HG02759 (cell line): ENCODE measurements around the gene RNF167.
"Not testable (repeated sequence)": the region's sequence is repeated elsewhere in the genome, so short reads cannot be mapped to it uniquely, and the experiment has no call there.

ENCODE experiments used
- ATAC-seq: cut with Tn5 transposase; IDR thresholded peaks from one replicate; pipeline ENCODE4 v1.9.1; 2021; ENCODE audit warnings: mild to moderate bottlenecking, moderate library complexity; ENCODE audit not compliant: unreplicated experiment

Gene RNF167

GRCh38 chr17:4901648-4902344, 38.3 kb upstream of the RNF167 start:
- ATAC-seq: no peak

GRCh38 chr17:4902540-4902939, 37.5 kb upstream of the RNF167 start:
- no peak for ATAC-seq

GRCh38 chr17:4903051-4903818, 36.8 kb upstream of the RNF167 start, which contains the start of gene CHRNE:
TSS of gene CHRNE (minus strand) at chr17:4903098. CDS start at chr17:4903063, 35 bp downstream.
- ATAC-seq: peak; percentile 41

GRCh38 chr17:4906642-4907041, 33.4 kb upstream of the RNF167 start:
- ATAC-seq: not testable (repeated sequence)

DNA sequence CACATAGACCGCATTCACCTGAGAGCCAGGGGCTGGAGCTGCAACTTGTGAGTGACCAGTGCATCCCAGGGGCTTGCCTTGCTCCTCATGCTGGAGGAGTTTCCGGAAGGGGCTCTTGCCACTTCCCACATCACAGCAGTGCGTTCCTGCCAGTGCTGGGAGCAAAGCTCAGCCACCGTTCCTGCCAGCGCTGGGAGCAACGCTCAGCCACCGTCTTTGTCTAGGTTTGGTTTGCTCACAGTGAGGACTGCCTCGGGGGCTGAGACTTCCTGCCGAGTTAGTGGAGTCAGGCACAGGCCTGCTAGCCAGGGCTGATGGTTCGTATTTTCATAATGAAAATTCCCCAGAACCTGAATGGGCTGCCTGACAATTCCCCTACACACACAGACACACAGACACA, 31.8 kb upstream of the RNF167 start:
- no peak for ATAC-seq

DNA sequence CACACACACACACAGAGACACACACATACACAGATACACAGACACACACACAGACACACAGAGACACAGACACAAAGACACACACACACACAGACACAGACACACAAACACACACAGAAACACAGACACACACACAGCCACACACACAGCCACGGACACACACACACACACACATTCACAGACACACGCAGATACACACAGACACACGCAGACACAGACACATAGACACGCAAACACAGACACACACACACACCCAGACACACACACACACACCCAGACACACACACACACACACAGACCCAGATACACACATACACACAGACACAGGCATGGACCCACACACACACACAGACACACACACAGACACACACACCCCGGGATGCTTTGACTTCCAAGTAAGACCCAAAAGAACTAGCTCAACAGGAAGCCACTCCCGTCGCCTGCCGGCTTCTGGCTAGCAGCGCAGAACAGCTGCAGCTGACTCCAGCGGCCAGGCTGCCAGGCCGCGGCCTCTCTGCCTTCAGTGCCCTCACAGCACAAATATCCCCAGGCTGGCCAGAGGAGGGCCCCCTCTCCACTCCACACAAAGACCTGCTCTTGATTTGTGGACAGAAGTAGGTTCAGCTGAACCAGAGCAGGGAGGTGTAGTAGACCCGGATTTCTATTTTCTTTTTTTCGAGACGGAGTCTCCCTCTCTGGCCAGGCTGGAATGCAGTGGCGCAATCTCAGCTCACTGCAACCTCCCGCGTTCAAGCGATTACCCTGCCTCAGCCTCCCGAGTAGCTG, 31.2 kb upstream of the RNF167 start:
- peak; percentile 48 for ATAC-seq

GRCh38 chr17:4913994-4914393, 26.1 kb upstream of the RNF167 start:
- ATAC-seq: no peak

DNA sequence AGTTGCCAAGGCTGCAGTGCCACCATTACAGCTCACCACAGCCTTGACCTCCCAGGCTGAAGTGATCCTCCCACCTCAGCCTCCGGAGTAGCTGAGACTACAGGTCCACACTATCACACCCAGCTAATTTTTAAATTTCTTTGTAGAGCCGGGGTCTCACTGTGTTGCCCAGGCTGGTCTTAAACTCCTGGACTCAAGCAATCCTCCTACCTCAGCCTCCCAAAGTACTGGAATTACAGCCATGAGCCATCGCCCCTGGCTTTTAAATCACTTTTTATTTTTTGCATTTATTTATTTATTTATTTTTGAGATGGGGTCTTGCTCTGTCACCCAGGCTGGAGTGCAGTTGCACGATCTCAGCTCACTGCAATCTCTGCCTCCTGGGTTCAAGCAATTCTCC, 25.5 kb upstream of the RNF167 start:
- ATAC-seq: not testable (repeated sequence)

DNA sequence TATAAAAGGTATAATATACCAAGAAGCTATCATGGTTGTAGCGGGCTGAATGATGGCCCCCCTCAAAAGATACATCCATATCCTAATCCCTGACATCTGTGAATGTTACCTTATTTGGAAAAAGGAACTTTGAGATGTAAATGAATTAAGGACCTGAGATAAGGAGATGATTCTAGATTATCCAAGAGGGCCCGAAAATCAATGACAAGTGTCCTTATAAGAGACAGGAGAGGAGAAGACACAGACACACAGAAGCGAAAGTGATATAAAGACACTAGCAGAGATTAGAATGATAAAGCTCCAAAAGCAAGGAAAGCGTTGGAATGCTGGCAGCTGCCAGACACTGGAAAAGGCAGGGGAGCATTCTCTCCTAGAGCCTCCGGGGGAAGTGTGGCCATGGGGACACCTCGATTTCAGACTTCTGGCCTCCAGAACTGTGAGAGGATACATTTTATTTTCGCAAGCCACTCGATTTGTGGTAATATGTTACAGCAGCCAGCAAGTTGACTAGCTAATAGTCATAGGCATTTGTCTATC, 20.5 kb upstream of the RNF167 start:
- no peak for ATAC-seq

DNA sequence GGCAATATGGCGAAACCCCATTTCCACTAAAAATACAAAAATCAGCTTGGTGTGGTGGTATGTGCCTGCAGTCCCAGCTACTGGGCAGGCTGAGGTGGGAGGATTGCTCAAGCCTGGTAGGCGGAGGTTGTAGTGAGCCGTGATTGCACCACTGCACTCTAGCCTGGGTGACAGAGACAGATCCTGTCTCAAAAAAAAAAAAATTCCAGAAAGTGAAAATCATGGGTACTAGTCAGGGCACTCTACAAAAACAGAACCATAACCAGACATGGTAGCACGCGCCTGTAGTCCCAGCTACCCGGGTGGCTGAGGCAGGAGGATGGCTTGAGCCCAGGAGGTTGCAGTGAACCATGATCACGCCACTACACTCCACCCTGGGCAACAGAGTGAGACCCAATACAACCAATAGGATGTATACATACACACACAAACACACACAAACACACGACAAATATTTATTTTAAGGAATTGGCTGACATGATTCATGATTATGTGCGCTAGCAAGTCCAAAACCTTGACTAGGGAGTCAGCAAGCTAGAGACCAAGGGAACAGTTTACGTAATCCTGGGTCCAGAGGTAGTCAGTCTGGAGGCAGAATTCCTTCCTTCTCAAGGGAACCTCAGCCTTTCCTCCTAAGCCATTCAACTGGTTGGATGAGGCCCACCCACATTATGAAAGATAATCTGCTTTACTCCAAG, 19.6 kb upstream of the RNF167 start:
- ATAC-seq: no peak

DNA sequence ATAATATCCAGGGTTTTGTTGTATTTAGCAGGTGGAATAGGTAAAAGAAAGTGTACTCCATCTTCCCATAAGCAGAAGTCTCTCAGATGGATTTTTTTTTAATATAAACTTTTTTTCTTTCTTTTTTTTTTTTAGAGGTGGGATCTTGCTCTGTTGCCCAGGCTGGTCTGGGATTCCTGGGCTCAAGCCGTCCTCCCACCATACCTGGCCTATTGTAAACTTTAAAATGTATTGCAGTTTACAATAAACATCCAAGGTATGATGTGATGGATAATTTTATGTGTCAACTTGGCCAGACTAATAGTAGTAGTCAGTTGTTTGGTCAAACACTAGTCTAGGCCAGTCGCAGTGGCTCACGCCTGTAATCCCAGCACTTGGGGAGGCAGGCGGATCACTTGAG, 18.7 kb upstream of the RNF167 start:
- ATAC-seq: no peak

DNA sequence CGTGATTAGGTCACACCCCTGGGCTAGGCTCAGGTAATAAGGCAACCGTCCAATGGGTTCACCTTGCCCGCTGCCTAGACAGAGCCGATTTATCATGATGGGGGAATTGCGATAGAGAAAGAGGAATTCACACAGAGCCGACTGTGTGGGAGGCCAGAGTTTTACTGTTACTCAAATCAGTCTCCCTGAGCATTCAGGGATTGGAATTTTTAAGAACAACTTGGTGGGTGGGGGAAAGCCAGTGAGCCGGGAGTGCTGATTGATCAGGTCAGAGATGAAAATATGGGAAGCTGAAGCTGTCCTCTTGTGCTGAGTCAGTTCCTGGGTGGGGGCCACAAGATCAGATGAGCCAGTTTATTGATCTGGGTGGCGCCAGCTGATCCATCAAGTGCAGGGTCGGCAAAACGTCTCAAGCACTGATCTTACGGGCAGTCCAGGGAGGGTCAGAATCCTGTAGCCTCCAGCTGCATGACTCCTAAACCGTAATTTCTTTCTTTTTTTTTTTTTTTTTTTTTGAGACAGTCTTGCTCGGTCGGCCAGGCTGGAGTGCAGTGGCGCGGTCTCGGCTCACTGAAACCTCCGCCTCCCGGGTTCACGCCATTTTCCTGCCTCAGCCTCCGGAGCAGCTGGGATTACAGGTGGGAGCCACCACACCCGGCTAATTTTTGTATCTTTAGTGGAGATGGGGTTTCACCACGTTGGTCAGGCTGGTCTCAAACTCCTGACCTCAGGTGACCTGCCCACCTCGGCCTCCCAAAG, 13.3 kb upstream of the RNF167 start:
- ATAC-seq: not testable (repeated sequence)

DNA sequence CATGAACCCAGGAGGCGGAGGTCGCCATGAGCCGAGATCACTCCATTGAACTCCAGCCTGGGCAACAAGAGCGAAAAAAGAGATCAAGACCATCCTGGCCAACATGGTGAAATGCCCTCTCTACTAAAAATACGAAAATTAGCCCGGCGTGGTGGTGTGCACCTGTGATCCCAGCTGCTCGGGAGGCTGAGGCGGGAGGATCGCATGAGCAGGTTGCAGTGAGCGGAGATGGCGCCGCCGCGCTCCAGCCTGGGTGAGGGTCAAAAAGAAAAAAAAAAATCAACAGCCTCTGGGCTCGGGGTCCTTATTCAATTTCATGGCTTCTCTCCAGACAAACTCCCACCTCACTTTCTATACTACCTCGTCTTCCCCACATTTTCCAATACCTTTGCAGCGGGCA, 11.2 kb upstream of the RNF167 start:
- ATAC-seq: no peak

DNA sequence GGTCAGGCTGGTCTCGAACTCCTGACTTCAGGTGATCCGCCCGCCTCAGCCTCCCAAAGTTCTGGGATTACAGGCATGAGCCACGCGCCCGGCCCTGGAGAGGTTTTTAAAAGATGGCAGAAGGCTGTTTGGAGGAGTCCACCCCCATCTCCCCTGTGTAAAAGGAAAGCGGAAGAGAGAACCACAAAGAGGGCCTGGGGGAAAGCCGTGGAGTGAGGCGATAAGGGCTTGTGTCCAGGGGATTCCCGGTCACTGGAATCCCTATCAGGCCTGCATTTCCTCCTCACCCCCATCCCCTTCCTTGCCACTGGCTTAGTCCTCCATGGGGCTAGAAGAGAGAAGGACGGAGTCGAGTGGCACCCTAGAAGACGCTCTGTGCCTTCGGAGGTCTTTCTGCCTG, 8.1 kb upstream of the RNF167 start, which contains the start of gene GP1BA:
GP1BA (plus strand) TSS at position 315 of the 400 bp plus-strand sequence. CDS start 328 bp downstream, outside the sequence.
- no peak for ATAC-seq

DNA sequence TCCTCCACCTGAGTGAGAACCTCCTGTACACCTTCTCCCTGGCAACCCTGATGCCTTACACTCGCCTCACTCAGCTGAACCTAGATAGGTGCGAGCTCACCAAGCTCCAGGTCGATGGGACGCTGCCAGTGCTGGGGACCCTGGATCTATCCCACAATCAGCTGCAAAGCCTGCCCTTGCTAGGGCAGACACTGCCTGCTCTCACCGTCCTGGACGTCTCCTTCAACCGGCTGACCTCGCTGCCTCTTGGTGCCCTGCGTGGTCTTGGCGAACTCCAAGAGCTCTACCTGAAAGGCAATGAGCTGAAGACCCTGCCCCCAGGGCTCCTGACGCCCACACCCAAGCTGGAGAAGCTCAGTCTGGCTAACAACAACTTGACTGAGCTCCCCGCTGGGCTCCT, 7.3 kb upstream of the RNF167 start:
- no peak for ATAC-seq

DNA sequence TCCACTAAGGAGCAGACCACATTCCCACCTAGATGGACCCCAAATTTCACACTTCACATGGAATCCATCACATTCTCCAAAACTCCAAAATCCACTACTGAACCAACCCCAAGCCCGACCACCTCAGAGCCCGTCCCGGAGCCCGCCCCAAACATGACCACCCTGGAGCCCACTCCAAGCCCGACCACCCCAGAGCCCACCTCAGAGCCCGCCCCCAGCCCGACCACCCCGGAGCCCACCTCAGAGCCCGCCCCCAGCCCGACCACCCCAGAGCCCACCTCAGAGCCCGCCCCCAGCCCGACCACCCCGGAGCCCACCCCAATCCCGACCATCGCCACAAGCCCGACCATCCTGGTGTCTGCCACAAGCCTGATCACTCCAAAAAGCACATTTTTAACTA, 6.4 kb upstream of the RNF167 start:
- ATAC-seq: no peak

GRCh38 chr17:4934173-4934979, 5.7 kb upstream of the RNF167 start:
- ATAC-seq: no peak

GRCh38 chr17:4935650-4936049, 4.4 kb upstream of the RNF167 start:
- no peak for ATAC-seq

DNA sequence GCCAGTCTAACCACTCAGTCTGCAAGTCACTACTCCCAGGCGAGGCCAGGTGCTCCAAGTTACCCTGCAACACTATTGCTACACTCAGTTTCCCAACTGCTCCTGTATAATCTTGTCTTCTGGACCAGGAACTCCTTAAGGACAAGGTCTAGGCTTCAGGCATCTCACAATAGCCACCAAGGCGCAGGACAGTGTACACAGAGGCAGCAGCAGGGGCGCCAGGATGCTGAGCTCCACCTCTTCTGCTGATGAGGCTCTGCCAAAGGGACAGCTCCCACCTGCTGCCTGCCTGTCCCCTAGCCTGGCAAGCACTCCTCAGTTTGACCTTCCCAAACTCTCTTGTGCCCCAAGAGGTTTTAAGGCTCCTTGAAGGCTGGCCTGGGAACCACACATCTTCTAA, 3.6 kb upstream of the RNF167 start:
- ATAC-seq: no peak
